ENCODE measurements around the gene BAG3.

BAG3 gene

DNA sequence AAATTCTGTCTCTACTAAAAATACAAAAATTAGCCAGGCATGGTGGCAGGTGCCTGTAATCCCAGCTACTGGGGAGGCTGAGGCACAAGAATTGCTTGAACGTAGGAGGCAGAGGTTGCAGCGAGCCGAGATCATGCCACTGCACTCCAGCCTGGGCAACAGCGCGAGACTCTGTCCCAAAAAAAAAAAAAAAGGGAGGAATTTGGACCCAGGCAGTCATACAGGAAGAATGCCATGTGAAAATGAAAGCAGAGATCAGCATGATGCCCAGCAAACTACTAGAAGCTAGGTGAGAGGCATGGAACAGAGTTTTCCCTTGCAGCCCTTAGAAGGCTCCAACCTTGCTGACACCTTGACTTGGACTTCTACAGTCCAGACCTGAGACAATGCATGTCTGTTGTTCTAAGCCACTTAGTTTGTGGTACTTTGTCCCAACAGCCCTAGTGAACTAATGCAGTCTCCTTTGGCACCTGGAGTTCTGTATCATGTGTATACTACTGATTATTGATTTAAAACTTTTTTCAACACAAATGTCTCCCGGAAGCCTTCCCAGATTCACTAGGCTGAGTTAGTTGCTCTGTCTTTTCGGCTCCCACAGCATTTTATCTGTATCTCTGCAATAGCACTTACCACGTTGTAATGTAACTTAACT, 10.2 kb upstream of the BAG3 start:
- no peak overlapping the region for H3K4me2 ChIP-seq (ENCODE audit: low read length)
- no peak for TF ChIP-seq EZH2phosphoT487 (IDR thresholded peaks at IDR 0.05; ENCODE audit: borderline replicate concordance, low read length)
- TF ChIP-seq, protein P1, sequence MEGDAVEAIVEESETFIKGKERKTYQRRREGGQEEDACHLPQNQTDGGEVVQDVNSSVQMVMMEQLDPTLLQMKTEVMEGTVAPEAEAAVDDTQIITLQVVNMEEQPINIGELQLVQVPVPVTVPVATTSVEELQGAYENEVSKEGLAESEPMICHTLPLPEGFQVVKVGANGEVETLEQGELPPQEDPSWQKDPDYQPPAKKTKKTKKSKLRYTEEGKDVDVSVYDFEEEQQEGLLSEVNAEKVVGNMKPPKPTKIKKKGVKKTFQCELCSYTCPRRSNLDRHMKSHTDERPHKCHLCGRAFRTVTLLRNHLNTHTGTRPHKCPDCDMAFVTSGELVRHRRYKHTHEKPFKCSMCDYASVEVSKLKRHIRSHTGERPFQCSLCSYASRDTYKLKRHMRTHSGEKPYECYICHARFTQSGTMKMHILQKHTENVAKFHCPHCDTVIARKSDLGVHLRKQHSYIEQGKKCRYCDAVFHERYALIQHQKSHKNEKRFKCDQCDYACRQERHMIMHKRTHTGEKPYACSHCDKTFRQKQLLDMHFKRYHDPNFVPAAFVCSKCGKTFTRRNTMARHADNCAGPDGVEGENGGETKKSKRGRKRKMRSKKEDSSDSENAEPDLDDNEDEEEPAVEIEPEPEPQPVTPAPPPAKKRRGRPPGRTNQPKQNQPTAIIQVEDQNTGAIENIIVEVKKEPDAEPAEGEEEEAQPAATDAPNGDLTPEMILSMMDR (IDR thresholded peaks at IDR 0.05; ENCODE audit: low read depth, low read length, poor library complexity, severe bottlenecking) = no peak
- H3K27ac ChIP-seq (ENCODE audit: low read depth, low read length) = no peak overlapping the region

DNA sequence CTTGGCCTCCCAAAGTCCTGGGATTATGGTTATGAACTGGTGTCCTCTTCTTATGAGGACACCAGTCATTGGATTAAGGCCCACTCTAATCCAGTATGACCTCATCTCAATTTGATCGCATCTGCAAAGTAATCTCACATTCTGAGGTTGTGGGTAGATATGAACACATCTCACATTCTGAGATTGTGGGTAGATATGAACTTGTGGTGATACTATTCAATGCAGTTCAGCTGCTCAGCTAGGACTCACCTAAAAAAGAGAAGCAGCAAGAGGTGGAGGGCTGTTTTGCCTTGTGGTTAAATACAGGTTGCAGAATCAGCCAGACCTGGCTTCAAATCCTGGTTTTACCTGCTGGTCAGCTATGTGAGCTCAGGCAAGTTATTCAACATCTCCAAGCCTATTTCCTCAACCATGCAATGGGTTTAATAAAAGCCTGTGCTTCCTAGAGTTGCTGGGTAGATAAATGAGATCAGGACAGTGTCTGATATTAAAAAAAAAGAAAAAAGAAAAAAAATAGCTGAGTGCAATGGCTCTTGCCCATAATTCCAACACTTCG, 8.5 kb upstream of the BAG3 start:
- TF ChIP-seq EZH2phosphoT487 (IDR thresholded peaks at IDR 0.05; ENCODE audit: borderline replicate concordance, low read length) = no peak
- TF ChIP-seq, protein P1 (IDR thresholded peaks at IDR 0.05; ENCODE audit: low read depth, low read length, poor library complexity, severe bottlenecking) = no peak
- peaks cover 3% of the 10 kb centered on the region; the same call in 1 of the 2 replicates for H3K27me3 ChIP-seq (ENCODE audit: control insufficient read depth, low read length)
- H3K4me3 ChIP-seq (ENCODE audit: low read length) = no peak overlapping the region
- no peaks in the 10 kb centered on the region for H3K4me1 ChIP-seq (ENCODE audit: control insufficient read depth, low read length)
- no peaks in the 10 kb centered on the region for H3F3A ChIP-seq (ENCODE audit: control insufficient read depth, insufficient read depth)
- no peaks in the 10 kb centered on the region for H3K79me2 ChIP-seq (ENCODE audit: control insufficient read depth, low read length)
- H4K20me1 ChIP-seq (ENCODE audit: control insufficient read depth, insufficient read depth, low read depth, low read length) = no peaks in the 10 kb centered on the region
- H3K27ac ChIP-seq (ENCODE audit: low read depth, low read length) = no peak overlapping the region
- H3K9me2 ChIP-seq (replicated peaks; ENCODE audit: control insufficient read depth, low read length) = no peaks in the 10 kb centered on the region
- H3K4me2 ChIP-seq (ENCODE audit: low read length) = no peak overlapping the region
- no peaks in the 10 kb centered on the region for H3K36me3 ChIP-seq (ENCODE audit: control insufficient read depth, low read length)
- peaks cover 4% of the 10 kb centered on the region; the same call in 1 of the 2 replicates for H3K9me3 ChIP-seq (ENCODE audit: control insufficient read depth, insufficient read depth, low read length)

More for the DNA sequence above, 10.2 kb upstream of the BAG3 start:
- H3K9me2 ChIP-seq (replicated peaks; ENCODE audit: control insufficient read depth, low read length) = no peaks in the 10 kb centered on the region
- H3K4me3 ChIP-seq (ENCODE audit: low read length) = no peak overlapping the region
- H3F3A ChIP-seq (ENCODE audit: control insufficient read depth, insufficient read depth) = no peaks in the 10 kb centered on the region
- H3K4me1 ChIP-seq (ENCODE audit: control insufficient read depth, low read length) = no peaks in the 10 kb centered on the region
- no peaks in the 10 kb centered on the region for H3K36me3 ChIP-seq (ENCODE audit: control insufficient read depth, low read length)
- peaks cover 4% of the 10 kb centered on the region; the same call in 1 of the 2 replicates for H3K9me3 ChIP-seq (ENCODE audit: control insufficient read depth, insufficient read depth, low read length)
- no peaks in the 10 kb centered on the region for H3K79me2 ChIP-seq (ENCODE audit: control insufficient read depth, low read length)
- H3K27me3 ChIP-seq (ENCODE audit: control insufficient read depth, low read length) = peaks cover 3% of the 10 kb centered on the region; the same call in 1 of the 2 replicates
- no peaks in the 10 kb centered on the region for H4K20me1 ChIP-seq (ENCODE audit: control insufficient read depth, insufficient read depth, low read depth, low read length)

DNA sequence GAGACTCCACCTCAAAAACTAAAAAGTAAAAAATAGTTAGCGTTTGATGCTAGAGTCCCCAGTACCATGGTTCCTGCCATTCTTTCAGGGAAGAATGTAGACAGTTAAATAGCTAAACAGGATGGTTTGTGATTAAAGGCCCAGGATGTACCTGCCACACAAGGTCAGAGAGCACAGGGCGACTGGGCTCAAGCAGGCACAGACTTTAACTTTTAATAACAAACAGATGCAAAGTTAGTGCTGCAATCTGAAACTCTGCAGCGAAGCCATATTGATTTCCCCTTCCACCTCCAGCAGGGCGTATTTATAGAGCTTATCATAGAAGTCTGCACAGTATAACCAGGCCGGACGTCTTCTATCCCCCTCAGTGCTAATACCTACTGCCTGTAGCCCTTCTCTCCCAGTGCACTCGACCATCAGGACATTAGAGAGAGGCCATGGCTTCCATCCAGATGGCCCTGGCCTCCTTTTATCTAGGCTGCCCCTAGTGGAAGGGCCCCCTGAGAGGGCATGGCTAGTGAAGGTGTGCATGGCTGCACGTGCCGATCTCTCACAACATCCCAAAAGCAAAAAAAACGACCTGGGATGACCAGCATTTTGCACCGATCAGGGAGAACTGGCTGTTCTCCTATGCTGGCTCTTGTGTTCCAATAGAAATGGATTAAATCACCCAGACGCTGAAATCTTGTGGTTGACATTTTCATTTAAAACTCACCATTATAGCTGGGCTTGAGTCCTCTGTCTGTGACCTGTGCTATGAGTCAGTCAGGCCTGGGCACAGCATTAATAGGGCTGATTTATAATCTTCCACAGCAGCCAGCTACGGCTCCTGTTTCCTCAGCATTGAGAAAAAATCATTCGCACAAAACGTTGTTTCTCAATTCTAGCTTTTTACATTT, 7.6 kb upstream of the BAG3 start:
- Histone ChIP-seq H3K79me2 (ENCODE audit: control insufficient read depth, low read length) (no peaks in the 10 kb centered on the region), H4K20me1 (ENCODE audit: control insufficient read depth, insufficient read depth, low read depth, low read length) (no peaks in the 10 kb centered on the region), H3K36me3 (ENCODE audit: control insufficient read depth, low read length) (no peaks in the 10 kb centered on the region), H3K9me2 (replicated peaks; ENCODE audit: control insufficient read depth, low read length) (no peaks in the 10 kb centered on the region), H3K9me3 (ENCODE audit: control insufficient read depth, insufficient read depth, low read length) (peaks cover 4% of the 10 kb centered on the region; the same call in 1 of the 2 replicates), H3F3A (ENCODE audit: control insufficient read depth, insufficient read depth) (no peaks in the 10 kb centered on the region), H3K27ac (ENCODE audit: low read depth, low read length) (no peak overlapping the region), H3K4me2 (ENCODE audit: low read length) (no peak overlapping the region), H3K27me3 (ENCODE audit: control insufficient read depth, low read length) (peaks cover 3% of the 10 kb centered on the region; the same call in 1 of the 2 replicates), H3K4me1 (ENCODE audit: control insufficient read depth, low read length) (no peaks in the 10 kb centered on the region), H3K4me3 (ENCODE audit: low read length) (no peak overlapping the region)
- TF ChIP-seq, protein P1 (IDR thresholded peaks at IDR 0.05; ENCODE audit: low read depth, low read length, poor library complexity, severe bottlenecking) = no peak
- TF ChIP-seq EZH2phosphoT487 (IDR thresholded peaks at IDR 0.05; ENCODE audit: borderline replicate concordance, low read length) = no peak

Data from DOHH2 (cell line).